ENCODE measurements around the gene KPNA5. TPM values are rescaled to one million over a fixed set of nuclear protein-coding genes. Genes with fewer than 3 reads are reported as not detected.
"Not testable (repeated sequence)": the region's sequence is repeated elsewhere in the genome, so short reads cannot be mapped to it uniquely, and the experiment has no call there.

Gene KPNA5
- total RNA-seq, 1 donor from 2014 or later = 7.8 TPM

- Histone ChIP-seq H3K27ac (replicated peaks) (no peak overlapping the region), H3K36me3 (peaks cover 13% of the 10 kb centered on the region), H3K4me1 (peaks cover 30% of the 10 kb centered on the region), H3K9me3 (replicated peaks) (no peaks in the 10 kb centered on the region), H3K4me3 (no peak overlapping the region), H3K27me3 (ENCODE audit: low read depth) (no peaks in the 10 kb centered on the region)
- intact Hi-C loops (cut with micrococcal nuclease) = no loop called here
- TF ChIP-seq CTCF (IDR thresholded peaks at IDR 0.05; ENCODE audit: borderline replicate concordance) = no peak
- no peak for DNase-seq
These were observed 4.5 kb downstream of the KPNA5 start for GRCh38 chr6:116685437-116685993.

- DNase-seq, H3K4me3 ChIP-seq: not testable (repeated sequence)
These were observed 5.6 kb downstream of the KPNA5 start for GRCh38 chr6:116686475-116687101.

DNA sequence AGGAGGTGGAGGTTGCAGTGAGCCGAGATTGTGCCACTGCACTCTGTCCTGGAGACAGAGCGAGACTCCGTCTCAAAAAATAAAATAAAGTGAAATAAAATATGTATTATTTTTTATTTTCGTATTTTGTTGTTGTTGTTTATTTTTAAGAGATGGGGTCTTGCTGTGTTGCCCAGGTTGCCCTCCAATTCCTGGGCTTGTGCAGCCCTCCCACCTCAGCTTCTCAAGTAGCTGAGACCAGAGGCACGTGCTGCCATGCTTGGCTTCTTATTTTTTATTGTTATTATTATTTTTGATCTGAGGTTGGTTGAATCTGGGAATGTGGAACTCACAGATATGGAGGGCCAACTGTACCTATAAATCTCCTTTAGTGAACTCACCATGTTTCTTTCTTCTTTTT is 10.1 kb downstream of the KPNA5 start:
- Histone ChIP-seq H3K27ac (replicated peaks) (no peak overlapping the region), H3K36me3 (peaks cover 28% of the 10 kb centered on the region), H3K4me1 (peaks cover 17% of the 10 kb centered on the region), H3K9me3 (replicated peaks) (no peaks in the 10 kb centered on the region), H3K4me3 (no peak overlapping the region), H3K27me3 (ENCODE audit: low read depth) (no peaks in the 10 kb centered on the region)
- no peak for DNase-seq
- TF ChIP-seq CTCF (IDR thresholded peaks at IDR 0.05; ENCODE audit: borderline replicate concordance) = no peak
- intact Hi-C loops (cut with micrococcal nuclease) = no loop called here

More at GRCh38 chr6:116686475-116687101, 5.6 kb downstream of the KPNA5 start:
- Histone ChIP-seq H3K4me1 (peaks cover 22% of the 10 kb centered on the region), H3K36me3 (peaks cover 22% of the 10 kb centered on the region)
- H3K9me3 ChIP-seq (replicated peaks); H3K27me3 ChIP-seq (ENCODE audit: low read depth); intact Hi-C loops (cut with micrococcal nuclease); H3K27ac ChIP-seq (replicated peaks): not testable (repeated sequence)

DNA sequence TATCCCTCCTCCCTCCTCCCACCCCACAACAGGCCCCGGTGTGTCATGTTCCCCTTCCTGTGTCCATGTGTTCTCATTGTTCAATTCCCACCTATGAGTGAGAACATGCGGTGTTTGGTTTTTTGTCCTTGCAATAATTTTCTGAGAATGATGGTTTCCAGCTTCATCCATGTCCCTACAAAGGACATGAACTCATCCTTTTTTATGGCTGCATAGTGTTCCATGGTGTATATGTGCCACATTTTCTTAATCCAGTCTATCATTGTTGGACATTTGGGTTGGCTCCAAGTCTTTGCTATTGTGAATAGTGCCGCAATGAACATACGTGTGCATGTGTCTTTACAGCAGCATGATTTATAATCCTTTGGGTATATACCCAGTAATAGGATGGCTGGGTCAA is 11.9 kb downstream of the KPNA5 start:
- H3K4me3 ChIP-seq; DNase-seq; H3K27me3 ChIP-seq (ENCODE audit: low read depth); intact Hi-C loops (cut with micrococcal nuclease); H3K9me3 ChIP-seq (replicated peaks); H3K27ac ChIP-seq (replicated peaks): not testable (repeated sequence)
- Histone ChIP-seq H3K36me3 (peaks cover 28% of the 10 kb centered on the region), H3K4me1 (peaks cover 14% of the 10 kb centered on the region)

- intact Hi-C loops (cut with micrococcal nuclease); H3K27me3 ChIP-seq (ENCODE audit: low read depth); H3K4me3 ChIP-seq; H3K9me3 ChIP-seq (replicated peaks); DNase-seq; H3K27ac ChIP-seq (replicated peaks): not testable (repeated sequence)
- peaks cover 10% of the 10 kb centered on the region for H3K4me1 ChIP-seq
- peaks cover 28% of the 10 kb centered on the region for H3K36me3 ChIP-seq
These were observed 12.3 kb downstream of the KPNA5 start for GRCh38 chr6:116693275-116693674.

DNA sequence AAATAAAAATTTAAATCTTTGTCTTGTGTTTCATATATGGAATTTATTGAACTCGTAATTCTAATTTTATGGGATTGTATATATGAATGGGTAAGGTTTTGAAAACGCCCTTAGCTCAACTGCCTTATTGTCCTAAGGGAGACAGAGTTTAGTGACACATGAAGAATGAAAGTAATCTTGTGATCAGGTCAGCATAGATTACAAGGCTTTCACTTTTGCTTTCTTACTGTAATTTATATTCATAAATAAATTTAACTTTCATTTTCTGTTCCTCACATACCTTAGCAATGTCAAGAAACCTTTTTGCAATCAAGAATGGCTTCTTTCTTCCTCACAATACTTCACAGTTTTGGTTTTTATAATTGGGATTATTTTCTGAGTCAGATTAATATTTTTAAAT is 14.4 kb downstream of the KPNA5 start:
- Histone ChIP-seq H3K27me3 (ENCODE audit: low read depth) (no peaks in the 10 kb centered on the region), H3K27ac (replicated peaks) (no peak overlapping the region), H3K9me3 (replicated peaks) (no peaks in the 10 kb centered on the region), H3K4me1 (peaks cover 9% of the 10 kb centered on the region), H3K36me3 (peaks cover 28% of the 10 kb centered on the region), H3K4me3 (no peak overlapping the region)
- intact Hi-C loops (cut with micrococcal nuclease) = no loop called here
- no peak for TF ChIP-seq CTCF (IDR thresholded peaks at IDR 0.05; ENCODE audit: borderline replicate concordance)
- DNase-seq = no peak

DNA sequence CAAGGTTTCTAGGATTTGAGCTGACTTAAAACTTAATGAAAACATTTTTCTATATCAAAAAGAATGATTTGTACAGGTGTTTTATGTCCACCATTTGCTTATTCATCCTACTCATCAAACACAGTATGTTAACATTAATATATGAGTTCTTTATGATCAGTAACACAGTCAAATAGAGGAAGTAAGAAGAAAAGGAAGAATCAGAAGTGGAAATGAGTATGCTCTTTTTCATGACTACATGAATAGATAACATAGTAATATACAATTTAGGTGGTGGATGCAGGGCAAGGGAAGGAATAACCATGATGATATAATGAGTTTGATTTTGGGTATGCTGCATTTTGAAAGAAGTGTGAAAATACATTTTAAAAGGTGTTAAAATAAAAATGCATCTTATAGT is 16.5 kb downstream of the KPNA5 start:
- no peaks in the 10 kb centered on the region for H3K9me3 ChIP-seq (replicated peaks)
- H3K27ac ChIP-seq (replicated peaks) = no peak overlapping the region
- TF ChIP-seq CTCF (IDR thresholded peaks at IDR 0.05; ENCODE audit: borderline replicate concordance) = no peak
- H3K27me3 ChIP-seq (ENCODE audit: low read depth) = no peaks in the 10 kb centered on the region
- peaks cover 18% of the 10 kb centered on the region for H3K4me1 ChIP-seq
- H3K36me3 ChIP-seq = peaks cover 19% of the 10 kb centered on the region
- no peak overlapping the region for H3K4me3 ChIP-seq
- intact Hi-C loops (cut with micrococcal nuclease) = no loop called here
- DNase-seq = no peak

GRCh38 chr6:116703888-116704287 is 22.9 kb downstream of the KPNA5 start:
- peaks cover 59% of the 10 kb centered on the region for H3K36me3 ChIP-seq
- peaks cover 10% of the 10 kb centered on the region for H3K4me1 ChIP-seq
- H3K27me3 ChIP-seq (ENCODE audit: low read depth); H3K27ac ChIP-seq (replicated peaks); DNase-seq; H3K4me3 ChIP-seq; intact Hi-C loops (cut with micrococcal nuclease); H3K9me3 ChIP-seq (replicated peaks): not testable (repeated sequence)
